CD4-positive, CD25-positive, alpha-beta regulatory T cell (primary cell): ENCODE measurements around the gene TSPAN18. TPM values are rescaled to one million over a fixed set of nuclear protein-coding genes. Genes with fewer than 3 reads are reported as not detected.
A peak's percentile ranks its signal among the peaks of the same experiment; 100 is the strongest.

Experiments used
- ATAC-seq, 2 donors: fragments of 150-1000 bp; cut with Tn5 transposase; one replicate each; pipeline ENCODE4 v1.10.0; 2021; ENCODE audit warnings: low read depth in 2 of 2, moderate number of reproducible peaks in 2 of 2, moderate library complexity in 1 of 2
- DNase-seq, 3 donors: peaks; one replicate each; pipeline versions ENCODE4 v3.0.0 to v3.0.0-alpha.2; 2012 to 2022; ENCODE audit warnings: mixed read lengths in 1 of 3
- H3K27ac ChIP-seq: one replicate; pipeline ENCODE4 v1.7.0; 2013; ENCODE audit warnings: mild to moderate bottlenecking, low read length; ENCODE audit not compliant: insufficient read depth, poor library complexity, severe bottlenecking
- H3K27me3 ChIP-seq: one replicate; pipeline ENCODE4 v1.7.0; 2013; ENCODE audit warnings: low read length; ENCODE audit not compliant: control insufficient read depth, insufficient read depth
- H3K36me3 ChIP-seq: one replicate; pipeline ENCODE4 v1.7.0; 2013; ENCODE audit warnings: mild to moderate bottlenecking, low read length, moderate library complexity; ENCODE audit not compliant: control insufficient read depth, insufficient read depth
- H3K4me1 ChIP-seq: 2 replicates; pipeline ENCODE4 v1.7.0; 2013; ENCODE audit warnings: mild to moderate bottlenecking, low read length; ENCODE audit not compliant: insufficient read depth, control insufficient read depth, poor library complexity, severe bottlenecking
- H3K4me3 ChIP-seq: one replicate; pipeline ENCODE4 v1.7.0; 2013; ENCODE audit warnings: low read depth, mild to moderate bottlenecking, low read length, moderate library complexity
- H3K9me3 ChIP-seq, 2 experiments: 1 replicate in 1 of 2; 2 replicates in 1 of 2; pipeline ENCODE4 v1.7.0; 2013; ENCODE audit warnings: low read length in 2 of 2, mild to moderate bottlenecking in 1 of 2, moderate library complexity in 1 of 2; ENCODE audit not compliant: control insufficient read depth in 2 of 2
- H3K27ac Mint-ChIP-seq, 3 donors: one replicate each; pipeline ENCODE4 v1.8.0; 2020 to 2022; ENCODE audit warnings: mild to moderate bottlenecking in 3 of 3, mixed read lengths in 3 of 3, moderate library complexity in 2 of 3
- H3K27me3 Mint-ChIP-seq: one replicate; pipeline ENCODE4 v1.8.0; 2022; ENCODE audit warnings: mild to moderate bottlenecking, mixed read lengths
- H3K36me3 Mint-ChIP-seq: one replicate; pipeline ENCODE4 v1.8.0; 2020; ENCODE audit warnings: mixed read lengths
- H3K4me1 Mint-ChIP-seq, 4 donors: one replicate each; pipeline ENCODE4 v1.8.0; 2020 to 2022; ENCODE audit warnings: mixed read lengths in 4 of 4, mild to moderate bottlenecking in 1 of 4
- H3K4me3 Mint-ChIP-seq, 4 donors: one replicate each; pipeline ENCODE4 v1.8.0; 2020 to 2022; ENCODE audit warnings: mild to moderate bottlenecking in 4 of 4, mixed read lengths in 4 of 4, moderate library complexity in 3 of 4
- H3K9me3 Mint-ChIP-seq, 7 donors: one replicate each; pipeline ENCODE4 v1.8.0; 2020 to 2022; ENCODE audit warnings: mixed read lengths in 7 of 7, mild to moderate bottlenecking in 3 of 7, moderate library complexity in 2 of 7
- polyA plus RNA-seq, 4 donors: library from polyadenylated mRNA; unstranded; fragments of 300-500 nt; fragmentation: Illumina TruSeq; gene quantifications; one replicate each; pipeline ENCODE4 v1.2.3, GENCODE V29; 2021
- total RNA-seq: library from RNA; stranded (reverse); gene quantifications from one replicate; pipeline ENCODE4 v1.2.3, GENCODE V29; 2022

The TSPAN18 gene
- total and polyA plus RNA-seq, 5 donors from 2014 or later, result 3.2 to 36.9 (median 4.9) TPM

DNA sequence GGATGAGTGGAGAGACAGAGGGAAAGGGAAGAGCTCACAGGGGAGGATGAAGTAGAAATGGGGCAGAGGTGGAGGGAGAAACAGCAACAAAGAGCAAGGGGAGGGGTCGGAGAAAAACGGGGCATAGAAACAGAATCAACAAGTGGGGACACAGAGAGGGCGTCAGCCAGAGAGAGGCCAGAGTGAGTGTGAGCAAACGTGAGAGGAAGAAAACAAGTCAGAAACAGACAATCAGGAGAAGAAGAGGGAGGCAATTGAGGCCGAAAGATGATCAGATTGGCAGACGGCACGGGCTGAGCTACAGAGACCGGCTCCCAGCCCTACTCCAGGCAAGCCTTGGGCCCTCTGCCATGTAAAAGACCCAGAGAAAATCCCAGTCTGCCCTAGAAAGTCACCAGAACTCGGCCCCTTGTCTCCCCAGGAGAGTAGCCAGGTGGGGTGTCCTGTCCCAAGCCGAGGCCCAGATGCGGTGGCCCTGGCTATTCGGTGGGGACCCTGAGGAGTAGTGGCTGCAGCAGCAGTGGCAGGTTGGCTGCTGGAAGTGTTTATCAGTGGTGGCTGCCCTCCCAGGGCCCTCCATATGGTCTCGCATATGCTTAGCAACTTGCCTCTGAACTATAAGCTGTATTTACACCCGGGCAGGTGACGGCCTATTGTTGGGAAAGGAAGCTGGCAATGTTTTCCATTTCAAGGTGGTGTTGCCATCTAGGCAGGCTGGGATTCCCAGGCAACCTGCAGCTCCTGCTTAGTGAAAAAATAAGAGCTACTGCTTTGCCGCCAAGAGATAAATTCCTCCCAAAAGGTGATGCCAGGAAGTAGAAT is 14.8 kb upstream of the TSPAN18 start:
- DNase-seq, result no peak
- no peaks in the 10 kb centered on the region for H3K4me1 ChIP-seq
- H3K36me3 Mint-ChIP-seq, result no peaks in the 10 kb centered on the region
- no peaks in the 10 kb centered on the region for H3K27me3 ChIP-seq
- no peak overlapping the region for H3K4me3 Mint-ChIP-seq
- H3K36me3 ChIP-seq, result no peaks in the 10 kb centered on the region
- peak overlapping the region in 1 of 3 donors; percentile 81 for H3K27ac Mint-ChIP-seq
- no peaks in the 10 kb centered on the region for H3K9me3 ChIP-seq
- no peak for ATAC-seq
- H3K27ac ChIP-seq, result no peak overlapping the region
- H3K9me3 Mint-ChIP-seq, result peaks cover 0 to 8% (median 0%) of the 10 kb centered on the region in 7 donors
- H3K4me1 Mint-ChIP-seq, result peaks cover 0 to 26% (median 8%) of the 10 kb centered on the region in 4 donors
- peaks cover 36% of the 10 kb centered on the region for H3K27me3 Mint-ChIP-seq
- H3K4me3 ChIP-seq, result no peak overlapping the region

DNA sequence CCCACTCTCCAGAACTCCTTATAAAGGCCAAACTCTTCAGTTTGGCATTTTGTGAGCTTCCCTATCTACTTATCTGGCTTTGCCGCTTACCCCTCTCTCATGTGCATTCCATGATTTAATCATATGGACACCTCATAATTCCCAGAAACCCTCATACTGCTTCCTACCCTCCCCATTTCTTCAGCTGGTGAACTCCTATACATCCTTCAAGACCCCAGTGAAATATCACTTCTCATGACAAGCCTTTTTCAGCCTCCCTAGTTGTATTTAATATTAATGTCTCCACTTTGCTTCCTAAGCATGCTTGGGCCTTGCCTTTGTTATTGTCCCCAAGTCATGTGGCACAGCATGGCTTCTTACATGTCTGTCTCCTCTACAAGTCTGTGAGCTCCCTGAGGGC is 13.7 kb upstream of the TSPAN18 start:
- Histone ChIP-seq H3K4me3 (no peak overlapping the region), H3K27me3 (no peaks in the 10 kb centered on the region), H3K27ac (no peak overlapping the region), H3K4me1 (no peaks in the 10 kb centered on the region), H3K9me3 (no peaks in the 10 kb centered on the region), H3K36me3 (no peaks in the 10 kb centered on the region)
- DNase-seq, result no peak
- peaks cover 0 to 8% (median 0%) of the 10 kb centered on the region in 7 donors for H3K9me3 Mint-ChIP-seq
- peaks cover 0 to 26% (median 8%) of the 10 kb centered on the region in 4 donors for H3K4me1 Mint-ChIP-seq
- peaks cover 40% of the 10 kb centered on the region for H3K27me3 Mint-ChIP-seq
- ATAC-seq, result no peak
- H3K36me3 Mint-ChIP-seq, result no peaks in the 10 kb centered on the region
- peak overlapping the region in 1 of 3 donors; percentile 34 for H3K27ac Mint-ChIP-seq
- no peak overlapping the region for H3K4me3 Mint-ChIP-seq

DNA sequence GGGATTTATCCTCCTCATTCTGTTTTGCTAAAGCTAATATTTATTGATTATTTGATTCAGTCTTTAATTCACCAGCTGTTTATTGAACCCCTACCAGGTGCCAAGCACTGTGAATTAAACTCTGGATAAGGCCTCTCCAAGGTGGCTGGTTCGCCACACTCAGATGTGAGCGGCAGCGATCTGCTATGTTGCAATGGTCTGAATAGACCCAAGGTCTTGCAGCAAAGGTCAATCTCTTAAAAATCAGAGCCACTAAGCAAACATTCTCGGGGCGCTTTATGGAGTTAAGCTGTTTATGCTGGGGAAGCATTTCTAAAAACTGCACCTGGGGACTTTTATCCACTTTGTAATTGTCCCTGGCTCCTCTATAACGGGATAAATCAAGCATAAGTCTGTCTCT is 10.5 kb upstream of the TSPAN18 start:
- Histone ChIP-seq H3K4me1 (no peaks in the 10 kb centered on the region), H3K27me3 (no peaks in the 10 kb centered on the region), H3K36me3 (no peaks in the 10 kb centered on the region), H3K4me3 (no peak overlapping the region), H3K27ac (no peak overlapping the region), H3K9me3 (no peaks in the 10 kb centered on the region)
- H3K9me3 Mint-ChIP-seq, result peaks cover 0 to 2% (median 1%) of the 10 kb centered on the region in 7 donors
- peaks cover 27% of the 10 kb centered on the region for H3K27me3 Mint-ChIP-seq
- DNase-seq, result no peak
- no peak for ATAC-seq
- no peak overlapping the region for H3K27ac Mint-ChIP-seq
- no peak overlapping the region for H3K4me3 Mint-ChIP-seq
- H3K4me1 Mint-ChIP-seq, result peaks cover 0 to 8% (median 2%) of the 10 kb centered on the region in 4 donors
- H3K36me3 Mint-ChIP-seq, result no peaks in the 10 kb centered on the region

DNA sequence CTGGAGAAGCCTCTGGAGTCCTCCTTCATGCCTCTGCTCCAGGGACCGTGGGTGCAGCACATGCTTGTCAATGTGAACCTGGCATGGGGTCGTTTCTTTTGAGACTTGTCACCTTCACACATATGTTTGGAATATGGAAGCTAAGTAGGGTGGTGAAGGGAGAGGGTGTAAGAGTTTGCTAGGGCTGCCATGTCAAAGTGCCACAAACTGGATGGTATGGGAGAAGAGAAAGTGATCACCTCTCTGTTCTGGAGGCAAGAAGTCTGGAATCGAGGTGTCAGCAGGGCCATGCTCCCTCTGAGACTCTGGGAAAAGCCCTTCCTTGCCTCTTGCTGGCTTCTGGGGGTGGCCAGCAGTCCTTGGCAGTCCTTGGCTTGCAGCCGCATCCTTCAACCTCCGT is 8.7 kb upstream of the TSPAN18 start:
- peak overlapping the region in 1 of 4 donors; percentile 35 for H3K4me3 Mint-ChIP-seq
- no peak for ATAC-seq
- Histone ChIP-seq H3K27me3 (no peaks in the 10 kb centered on the region), H3K9me3 (no peaks in the 10 kb centered on the region), H3K27ac (no peak overlapping the region), H3K36me3 (no peaks in the 10 kb centered on the region), H3K4me1 (no peaks in the 10 kb centered on the region), H3K4me3 (no peak overlapping the region)
- no peak overlapping the region for H3K27ac Mint-ChIP-seq
- H3K4me1 Mint-ChIP-seq, result peaks cover 0 to 4% (median 1%) of the 10 kb centered on the region in 4 donors
- DNase-seq, result no peak
- H3K27me3 Mint-ChIP-seq, result peaks cover 21% of the 10 kb centered on the region
- no peaks in the 10 kb centered on the region for H3K36me3 Mint-ChIP-seq
- H3K9me3 Mint-ChIP-seq, result peaks cover 0 to 4% (median 0%) of the 10 kb centered on the region in 7 donors

DNA sequence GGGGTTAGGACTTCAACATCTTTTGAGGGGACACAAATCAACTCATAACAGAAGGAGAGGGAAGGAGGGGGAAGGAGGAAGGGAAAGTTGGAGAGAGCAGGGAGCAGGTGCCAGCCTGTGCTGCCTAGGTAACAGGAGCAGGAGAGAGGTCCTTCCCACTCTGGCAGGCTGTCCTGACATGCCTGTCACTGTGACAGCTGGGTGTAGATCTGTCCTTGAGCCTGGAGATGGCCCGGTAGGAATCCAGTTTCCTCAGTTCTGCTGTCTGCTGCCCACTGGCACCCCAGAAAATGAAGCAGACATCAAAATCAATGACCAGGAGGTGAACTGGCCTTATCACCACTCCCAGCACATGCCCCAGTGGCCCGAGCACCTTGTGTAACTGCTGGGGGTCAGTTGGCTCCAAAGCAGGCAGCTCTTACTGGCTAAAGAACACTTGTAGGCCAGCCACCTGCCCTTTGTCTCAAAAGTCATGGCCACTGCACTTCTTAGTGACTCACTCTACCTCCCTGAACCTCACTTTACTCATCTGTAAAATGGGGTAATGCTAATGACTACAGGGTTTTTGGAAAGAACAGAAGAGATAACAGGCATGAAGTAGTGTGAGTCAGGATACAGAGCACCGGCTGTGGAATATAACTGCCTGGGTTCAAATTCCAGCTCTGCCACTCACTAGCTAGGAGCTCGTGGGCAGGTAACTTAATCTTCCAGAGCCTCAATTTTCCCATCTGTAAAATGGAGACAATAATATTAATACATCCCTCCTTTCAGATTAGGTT is 8.0 kb upstream of the TSPAN18 start:
- H3K36me3 ChIP-seq, result no peaks in the 10 kb centered on the region
- Mint-ChIP-seq H3K27me3 (peaks cover 17% of the 10 kb centered on the region), H3K36me3 (no peaks in the 10 kb centered on the region), H3K9me3 (peaks cover 0 to 4% (median 0%) of the 10 kb centered on the region in 7 donors), H3K4me3 (no peak overlapping the region), H3K27ac (no peak overlapping the region), H3K4me1 (peaks cover 0 to 4% (median under 1%) of the 10 kb centered on the region in 4 donors)
- no peak overlapping the region for H3K27ac ChIP-seq
- no peaks in the 10 kb centered on the region for H3K4me1 ChIP-seq
- H3K9me3 ChIP-seq, result no peaks in the 10 kb centered on the region
- DNase-seq (no peak), ATAC-seq (no peak)
- H3K27me3 ChIP-seq, result no peaks in the 10 kb centered on the region
- H3K4me3 ChIP-seq, result no peak overlapping the region

DNA sequence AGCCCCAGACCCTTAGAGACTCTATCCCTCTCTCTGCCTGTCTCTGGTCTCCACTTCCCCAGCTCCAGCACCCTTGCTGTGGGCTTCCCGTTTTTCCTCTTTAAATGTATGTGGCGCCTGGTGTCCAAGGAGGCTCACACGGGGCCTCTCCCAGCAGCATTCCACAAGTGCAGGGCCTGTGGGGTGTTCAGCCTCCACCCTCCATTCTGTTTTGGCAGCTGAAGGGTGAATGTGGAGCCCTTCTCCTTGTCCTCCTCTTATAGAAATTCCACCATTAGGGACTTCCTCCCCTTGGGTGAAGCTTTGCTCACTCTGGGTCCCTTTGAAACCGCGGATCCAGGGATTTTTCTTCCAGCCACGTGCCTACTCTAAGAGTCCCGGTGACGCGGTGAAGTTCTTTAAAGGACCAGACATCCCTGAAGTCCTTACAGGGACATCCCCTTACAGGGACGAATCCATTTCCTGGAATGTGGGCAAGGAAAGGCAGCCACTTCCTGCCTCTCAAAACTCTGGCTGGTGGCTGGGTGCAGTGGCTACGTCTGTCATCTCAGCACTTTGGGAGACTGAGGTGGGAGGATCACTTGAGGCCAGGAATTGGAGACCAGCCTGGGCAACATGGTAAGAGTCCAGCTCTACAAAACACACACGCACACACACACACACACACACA is 1.6 kb upstream of the TSPAN18 start:
- H3K4me1 Mint-ChIP-seq, result peaks cover 5 to 38% (median 20%) of the 10 kb centered on the region in 4 donors
- no peaks in the 10 kb centered on the region for H3K9me3 ChIP-seq
- no peak overlapping the region for H3K27ac ChIP-seq
- H3K4me3 ChIP-seq, result no peak overlapping the region
- H3K4me1 ChIP-seq, result peaks cover 31% of the 10 kb centered on the region
- no peak for ATAC-seq
- H3K27ac Mint-ChIP-seq, result peak overlapping the region; percentile 60 to 91 (median 73)
- H3K27me3 ChIP-seq, result no peaks in the 10 kb centered on the region
- H3K36me3 Mint-ChIP-seq, result no peaks in the 10 kb centered on the region
- H3K4me3 Mint-ChIP-seq, result peak overlapping the region; percentile 85 to 89 (median 86)
- peaks cover 0 to 1% (median 0%) of the 10 kb centered on the region in 7 donors for H3K9me3 Mint-ChIP-seq
- no peak for DNase-seq
- no peaks in the 10 kb centered on the region for H3K36me3 ChIP-seq
- H3K27me3 Mint-ChIP-seq, result peaks cover 22% of the 10 kb centered on the region

DNA sequence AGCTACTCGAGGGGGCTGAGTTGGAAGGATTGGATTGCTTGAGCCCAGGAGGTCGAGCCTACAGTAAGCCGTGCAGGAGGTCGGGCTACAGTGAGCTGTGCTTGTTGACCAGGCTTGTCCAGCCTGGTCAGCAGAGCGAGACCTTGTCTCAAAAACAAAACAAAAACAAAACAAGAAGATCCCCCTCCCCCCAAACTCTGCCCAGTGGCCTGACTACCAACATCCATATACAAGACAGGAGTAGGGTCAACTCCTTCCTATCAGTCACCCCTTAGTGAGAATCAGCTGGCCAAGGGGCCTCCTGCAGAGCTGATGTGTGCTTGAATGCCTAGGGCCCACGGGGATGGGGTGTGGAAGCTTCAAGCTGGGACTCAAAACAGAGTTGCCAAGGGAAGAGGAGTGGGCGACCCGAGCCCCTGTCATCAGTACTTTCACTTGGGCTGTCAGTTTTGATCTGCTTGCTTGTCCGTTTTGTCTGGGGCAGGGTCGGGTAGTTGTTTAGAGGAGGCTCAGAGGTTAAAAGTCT is 942 bp upstream of the TSPAN18 start:
- H3K27me3 Mint-ChIP-seq, result peaks cover 22% of the 10 kb centered on the region
- H3K4me1 Mint-ChIP-seq, result peaks cover 5 to 41% (median 20%) of the 10 kb centered on the region in 4 donors
- no peak for ATAC-seq
- H3K9me3 ChIP-seq, result no peaks in the 10 kb centered on the region
- peak overlapping the region; percentile 86 to 95 (median 88) for H3K4me3 Mint-ChIP-seq
- peak overlapping the region; percentile 60 to 98 (median 80) for H3K27ac Mint-ChIP-seq
- H3K27me3 ChIP-seq, result no peaks in the 10 kb centered on the region
- no peaks in the 10 kb centered on the region for H3K36me3 ChIP-seq
- no peaks in the 10 kb centered on the region for H3K36me3 Mint-ChIP-seq
- H3K27ac ChIP-seq, result peak overlapping the region; percentile 71
- H3K4me1 ChIP-seq, result peaks cover 32% of the 10 kb centered on the region
- DNase-seq, result no peak
- peak overlapping the region; percentile 26 for H3K4me3 ChIP-seq
- H3K9me3 Mint-ChIP-seq, result peaks cover 0 to 1% (median 0%) of the 10 kb centered on the region in 7 donors
